ENCODE data around the gene SEPTIN10. TPM values are rescaled to one million over a fixed set of nuclear protein-coding genes. Genes with fewer than 3 reads are reported as not detected.

SEPTIN10 gene
- polyA plus RNA-seq, 1 donor from 2014 or later = 7.4 TPM

GRCh38 chr2:109660046-109660860 lies 46.5 kb upstream of the SEPTIN10 start:
- H3F3A ChIP-seq (ENCODE audit: insufficient read depth, low read length, poor library complexity, severe bottlenecking) = no peaks in the 10 kb centered on the region
- H3K4me2 ChIP-seq (ENCODE audit: low read length) = no peak overlapping the region
- no peaks in the 10 kb centered on the region for H4K20me1 ChIP-seq (ENCODE audit: insufficient read depth)
- H3K27me3 ChIP-seq (ENCODE audit: insufficient read depth, low read depth, low read length) = no peaks in the 10 kb centered on the region
- H3K27ac ChIP-seq (ENCODE audit: low read length) = no peak overlapping the region
- TF ChIP-seq MXI1 (conservative IDR thresholded peaks at IDR 0.05; ENCODE audit: poor library complexity, severe bottlenecking) (no peak), POLR2AphosphoS5 (IDR thresholded peaks at IDR 0.05) (no peak), EZH2 (IDR thresholded peaks at IDR 0.05; ENCODE audit: borderline replicate concordance, insufficient read depth, low read length, poor library complexity, severe bottlenecking) (no peak), EP300 (conservative IDR thresholded peaks at IDR 0.05; ENCODE audit: poor library complexity, severe bottlenecking) (no peak), SMC3 (conservative IDR thresholded peaks at IDR 0.05; ENCODE audit: poor library complexity) (no peak)
- TF ChIP-seq, protein P1, sequence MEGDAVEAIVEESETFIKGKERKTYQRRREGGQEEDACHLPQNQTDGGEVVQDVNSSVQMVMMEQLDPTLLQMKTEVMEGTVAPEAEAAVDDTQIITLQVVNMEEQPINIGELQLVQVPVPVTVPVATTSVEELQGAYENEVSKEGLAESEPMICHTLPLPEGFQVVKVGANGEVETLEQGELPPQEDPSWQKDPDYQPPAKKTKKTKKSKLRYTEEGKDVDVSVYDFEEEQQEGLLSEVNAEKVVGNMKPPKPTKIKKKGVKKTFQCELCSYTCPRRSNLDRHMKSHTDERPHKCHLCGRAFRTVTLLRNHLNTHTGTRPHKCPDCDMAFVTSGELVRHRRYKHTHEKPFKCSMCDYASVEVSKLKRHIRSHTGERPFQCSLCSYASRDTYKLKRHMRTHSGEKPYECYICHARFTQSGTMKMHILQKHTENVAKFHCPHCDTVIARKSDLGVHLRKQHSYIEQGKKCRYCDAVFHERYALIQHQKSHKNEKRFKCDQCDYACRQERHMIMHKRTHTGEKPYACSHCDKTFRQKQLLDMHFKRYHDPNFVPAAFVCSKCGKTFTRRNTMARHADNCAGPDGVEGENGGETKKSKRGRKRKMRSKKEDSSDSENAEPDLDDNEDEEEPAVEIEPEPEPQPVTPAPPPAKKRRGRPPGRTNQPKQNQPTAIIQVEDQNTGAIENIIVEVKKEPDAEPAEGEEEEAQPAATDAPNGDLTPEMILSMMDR (IDR thresholded peaks at IDR 0.05; ENCODE audit: poor library complexity, severe bottlenecking) = no peak
- no peak overlapping the region for H2AFZ ChIP-seq (ENCODE audit: low read depth, low read length)
- H3K9me2 ChIP-seq (ENCODE audit: insufficient read depth, low read length) = no peaks in the 10 kb centered on the region
- H3K4me3 ChIP-seq (ENCODE audit: low read length) = no peak overlapping the region
- H3K9me3 ChIP-seq (ENCODE audit: low read length) = no peaks in the 10 kb centered on the region
- no peaks in the 10 kb centered on the region for H3K36me3 ChIP-seq (ENCODE audit: insufficient read depth, low read length)
- H3K9ac ChIP-seq (ENCODE audit: low read length) = no peak overlapping the region
- H3K79me2 ChIP-seq (replicated peaks; ENCODE audit: insufficient read depth, low read length) = no peaks in the 10 kb centered on the region

DNA sequence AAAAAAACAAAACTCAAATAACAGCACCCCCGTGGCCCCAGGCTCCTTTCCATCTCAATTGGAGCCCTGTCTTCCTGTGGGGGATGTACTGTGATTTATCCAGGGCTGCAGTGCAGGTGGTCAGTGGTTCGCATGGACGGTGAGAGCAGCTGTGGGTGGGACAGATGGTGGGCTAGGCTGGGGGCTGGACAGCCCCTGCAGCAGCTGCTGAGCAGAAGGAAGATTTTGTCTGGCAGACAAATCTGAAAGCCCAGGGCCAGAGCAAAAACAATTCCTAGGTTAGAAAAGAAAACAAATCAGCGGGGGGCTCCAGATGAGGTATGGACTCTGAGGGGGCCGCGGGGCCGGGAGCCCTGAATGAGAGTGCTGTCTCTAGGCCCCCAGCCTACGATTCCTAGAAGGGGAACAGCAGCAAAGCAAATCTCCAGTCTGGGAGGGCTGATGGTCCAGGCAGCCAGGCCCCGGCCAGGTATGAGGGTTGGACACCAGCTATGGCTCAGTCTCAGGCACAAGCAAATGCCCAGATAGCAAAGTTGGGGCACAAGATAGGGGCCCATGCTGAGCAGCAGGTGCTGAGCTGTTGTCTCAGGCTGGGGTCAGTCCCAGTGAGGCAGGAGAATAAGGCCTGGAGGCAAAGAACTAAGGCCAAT lies 45.8 kb upstream of the SEPTIN10 start:
- no peaks in the 10 kb centered on the region for H3K27me3 ChIP-seq (ENCODE audit: insufficient read depth, low read depth, low read length)
- H3K36me3 ChIP-seq (ENCODE audit: insufficient read depth, low read length) = no peaks in the 10 kb centered on the region
- H3K79me2 ChIP-seq (replicated peaks; ENCODE audit: insufficient read depth, low read length) = no peaks in the 10 kb centered on the region
- TF ChIP-seq TAF1 (IDR thresholded peaks at IDR 0.05; ENCODE audit: low read depth) (no peak), EZH2 (IDR thresholded peaks at IDR 0.05; ENCODE audit: borderline replicate concordance, insufficient read depth, low read length, poor library complexity, severe bottlenecking) (no peak), POLR2AphosphoS5 (IDR thresholded peaks at IDR 0.05) (no peak), EP300 (conservative IDR thresholded peaks at IDR 0.05; ENCODE audit: poor library complexity, severe bottlenecking) (no peak), MXI1 (conservative IDR thresholded peaks at IDR 0.05; ENCODE audit: poor library complexity, severe bottlenecking) (no peak), RAD21 (conservative IDR thresholded peaks at IDR 0.05) (no peak), SMC3 (conservative IDR thresholded peaks at IDR 0.05; ENCODE audit: poor library complexity) (no peak)
- TF ChIP-seq, protein P2, sequence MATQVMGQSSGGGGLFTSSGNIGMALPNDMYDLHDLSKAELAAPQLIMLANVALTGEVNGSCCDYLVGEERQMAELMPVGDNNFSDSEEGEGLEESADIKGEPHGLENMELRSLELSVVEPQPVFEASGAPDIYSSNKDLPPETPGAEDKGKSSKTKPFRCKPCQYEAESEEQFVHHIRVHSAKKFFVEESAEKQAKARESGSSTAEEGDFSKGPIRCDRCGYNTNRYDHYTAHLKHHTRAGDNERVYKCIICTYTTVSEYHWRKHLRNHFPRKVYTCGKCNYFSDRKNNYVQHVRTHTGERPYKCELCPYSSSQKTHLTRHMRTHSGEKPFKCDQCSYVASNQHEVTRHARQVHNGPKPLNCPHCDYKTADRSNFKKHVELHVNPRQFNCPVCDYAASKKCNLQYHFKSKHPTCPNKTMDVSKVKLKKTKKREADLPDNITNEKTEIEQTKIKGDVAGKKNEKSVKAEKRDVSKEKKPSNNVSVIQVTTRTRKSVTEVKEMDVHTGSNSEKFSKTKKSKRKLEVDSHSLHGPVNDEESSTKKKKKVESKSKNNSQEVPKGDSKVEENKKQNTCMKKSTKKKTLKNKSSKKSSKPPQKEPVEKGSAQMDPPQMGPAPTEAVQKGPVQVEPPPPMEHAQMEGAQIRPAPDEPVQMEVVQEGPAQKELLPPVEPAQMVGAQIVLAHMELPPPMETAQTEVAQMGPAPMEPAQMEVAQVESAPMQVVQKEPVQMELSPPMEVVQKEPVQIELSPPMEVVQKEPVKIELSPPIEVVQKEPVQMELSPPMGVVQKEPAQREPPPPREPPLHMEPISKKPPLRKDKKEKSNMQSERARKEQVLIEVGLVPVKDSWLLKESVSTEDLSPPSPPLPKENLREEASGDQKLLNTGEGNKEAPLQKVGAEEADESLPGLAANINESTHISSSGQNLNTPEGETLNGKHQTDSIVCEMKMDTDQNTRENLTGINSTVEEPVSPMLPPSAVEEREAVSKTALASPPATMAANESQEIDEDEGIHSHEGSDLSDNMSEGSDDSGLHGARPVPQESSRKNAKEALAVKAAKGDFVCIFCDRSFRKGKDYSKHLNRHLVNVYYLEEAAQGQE (IDR thresholded peaks at IDR 0.05; ENCODE audit: borderline replicate concordance) = no peak
- TF ChIP-seq, protein P1 (IDR thresholded peaks at IDR 0.05; ENCODE audit: poor library complexity, severe bottlenecking) = no peak
- no peak overlapping the region for H2AFZ ChIP-seq (ENCODE audit: low read depth, low read length)
- H3K4me2 ChIP-seq (ENCODE audit: low read length) = no peak overlapping the region
- H3F3A ChIP-seq (ENCODE audit: insufficient read depth, low read length, poor library complexity, severe bottlenecking) = no peaks in the 10 kb centered on the region
- H3K9me2 ChIP-seq (ENCODE audit: insufficient read depth, low read length) = no peaks in the 10 kb centered on the region
- no peak overlapping the region for H3K4me3 ChIP-seq (ENCODE audit: low read length)
- H3K27ac ChIP-seq (ENCODE audit: low read length) = no peak overlapping the region
- no peaks in the 10 kb centered on the region for H4K20me1 ChIP-seq (ENCODE audit: insufficient read depth)
- H3K9me3 ChIP-seq (ENCODE audit: low read length) = no peaks in the 10 kb centered on the region
- no peak overlapping the region for H3K9ac ChIP-seq (ENCODE audit: low read length)
